ENCODE results near the gene CLDN24.

The CLDN24 gene

DNA sequence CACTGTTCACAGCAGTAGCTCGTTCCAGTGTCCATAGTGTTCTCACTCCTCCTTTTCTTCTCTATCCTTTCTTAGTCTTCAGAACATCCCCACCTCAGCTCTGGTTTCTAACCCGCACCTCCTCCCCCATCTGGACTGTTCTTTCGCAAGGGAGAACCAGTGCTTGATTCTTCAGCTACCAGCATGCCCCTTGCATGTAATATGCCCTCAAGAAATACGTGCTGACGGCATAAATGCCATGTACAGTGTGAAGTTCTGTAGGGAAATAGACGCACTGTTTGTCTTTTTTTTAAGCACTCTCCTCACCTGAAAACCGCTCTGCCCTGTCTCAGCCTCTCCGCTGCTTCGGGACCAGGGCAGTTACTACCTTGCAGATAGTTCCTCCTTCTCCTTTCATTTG, 7.4 kb downstream of the CLDN24 start:
- Histone ChIP-seq H3K9me3 (ENCODE audit: control insufficient read depth, insufficient read depth, low read length) (no peaks in the 10 kb centered on the region), H3K4me3 (ENCODE audit: low read depth, low read length) (no peak overlapping the region), H3K4me1 (ENCODE audit: control insufficient read depth, insufficient read depth, low read length) (no peaks in the 10 kb centered on the region), H3K9ac (ENCODE audit: low read depth, low read length) (no peak overlapping the region), H3K36me3 (ENCODE audit: control insufficient read depth, insufficient read depth, low read length) (peaks cover 18% of the 10 kb centered on the region), H3K27me3 (ENCODE audit: control insufficient read depth, insufficient read depth, low read length) (no peaks in the 10 kb centered on the region)

DNA sequence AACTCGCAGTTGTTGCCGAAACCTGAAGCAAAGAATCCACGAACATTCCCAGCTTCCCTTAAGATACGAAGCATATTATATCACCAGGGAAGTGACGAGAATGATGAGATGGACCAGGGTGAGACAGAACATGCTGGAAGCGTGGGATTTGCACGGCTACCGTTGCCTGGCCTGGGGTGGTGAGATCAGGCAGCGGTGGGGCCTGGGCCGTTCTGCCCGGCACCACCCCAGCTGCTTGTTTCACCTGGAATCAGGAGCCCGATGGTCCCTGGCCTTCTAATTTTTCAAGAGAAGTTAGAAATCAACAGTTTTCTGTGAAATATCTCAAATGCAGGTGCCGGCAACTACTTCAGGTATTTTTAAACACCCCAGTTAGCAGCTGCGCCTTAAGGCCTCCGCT, 7.9 kb downstream of the CLDN24 start:
- no peaks in the 10 kb centered on the region for H3K9me3 ChIP-seq (ENCODE audit: control insufficient read depth, insufficient read depth, low read length)
- H3K9ac ChIP-seq (ENCODE audit: low read depth, low read length) = no peak overlapping the region
- H3K27me3 ChIP-seq (ENCODE audit: control insufficient read depth, insufficient read depth, low read length) = no peaks in the 10 kb centered on the region
- H3K36me3 ChIP-seq (ENCODE audit: control insufficient read depth, insufficient read depth, low read length) = peaks cover 18% of the 10 kb centered on the region
- H3K4me3 ChIP-seq (ENCODE audit: low read depth, low read length) = no peak overlapping the region
- no peaks in the 10 kb centered on the region for H3K4me1 ChIP-seq (ENCODE audit: control insufficient read depth, insufficient read depth, low read length)

DNA sequence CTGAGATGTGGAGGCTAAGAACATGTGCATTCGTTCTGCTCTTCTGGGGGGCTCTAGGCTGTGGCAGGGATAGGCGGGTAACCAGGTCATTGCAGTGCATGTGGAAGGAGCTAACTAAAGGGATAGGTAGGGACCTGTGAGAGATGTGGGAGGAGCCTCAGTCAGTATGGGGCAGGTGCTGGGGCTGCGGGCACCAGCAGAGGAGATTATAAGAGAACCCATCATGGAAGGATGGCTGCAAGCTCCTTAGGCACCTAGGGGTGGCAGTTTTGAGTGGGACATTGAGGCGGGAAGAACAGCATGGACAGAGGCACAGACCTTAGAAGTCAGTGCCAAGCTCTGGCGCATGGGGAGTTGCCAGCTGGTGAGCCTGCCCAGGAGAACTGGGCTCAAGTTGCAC, 9.4 kb downstream of the CLDN24 start:
- Histone ChIP-seq H3K4me1 (ENCODE audit: control insufficient read depth, insufficient read depth, low read length) (no peaks in the 10 kb centered on the region), H3K9me3 (ENCODE audit: control insufficient read depth, insufficient read depth, low read length) (no peaks in the 10 kb centered on the region), H3K9ac (ENCODE audit: low read depth, low read length) (no peak overlapping the region), H3K36me3 (ENCODE audit: control insufficient read depth, insufficient read depth, low read length) (peaks cover 18% of the 10 kb centered on the region), H3K27me3 (ENCODE audit: control insufficient read depth, insufficient read depth, low read length) (no peaks in the 10 kb centered on the region), H3K4me3 (ENCODE audit: low read depth, low read length) (no peak overlapping the region)

DNA sequence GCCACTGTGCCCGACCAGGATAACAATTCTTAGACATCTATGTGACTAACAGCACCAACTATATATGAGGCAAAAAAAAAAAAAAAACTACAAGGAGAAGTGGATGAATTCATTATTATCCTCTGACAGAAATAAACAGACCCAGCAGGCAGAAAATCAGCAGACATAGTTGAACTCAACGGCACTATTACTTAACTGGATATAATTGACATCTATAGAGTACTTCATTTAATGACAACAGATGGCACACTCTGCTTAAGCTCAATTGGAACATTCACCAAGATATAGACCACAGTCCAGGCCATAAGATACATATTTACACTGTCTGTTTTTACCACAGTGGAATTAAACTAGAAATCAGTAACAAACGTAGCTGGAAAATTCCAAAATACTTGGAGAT, 15.4 kb downstream of the CLDN24 start:
- Histone ChIP-seq H3K4me3 (ENCODE audit: low read depth, low read length) (no peak overlapping the region), H3K9ac (ENCODE audit: low read depth, low read length) (no peak overlapping the region), H3K36me3 (ENCODE audit: control insufficient read depth, insufficient read depth, low read length) (no peaks in the 10 kb centered on the region)

GRCh38 chr4:183304538-183304937, 17.7 kb downstream of the CLDN24 start:
- H3K4me3 ChIP-seq (ENCODE audit: low read depth, low read length) = no peak overlapping the region
- H3K27me3 ChIP-seq (ENCODE audit: control insufficient read depth, insufficient read depth, low read length) = no peaks in the 10 kb centered on the region
- H3K9ac ChIP-seq (ENCODE audit: low read depth, low read length) = no peak overlapping the region
- H3K4me1 ChIP-seq (ENCODE audit: control insufficient read depth, insufficient read depth, low read length) = no peaks in the 10 kb centered on the region
- no peaks in the 10 kb centered on the region for H3K9me3 ChIP-seq (ENCODE audit: control insufficient read depth, insufficient read depth, low read length)
- H3K36me3 ChIP-seq (ENCODE audit: control insufficient read depth, insufficient read depth, low read length) = no peaks in the 10 kb centered on the region

More for the DNA sequence above, 15.4 kb downstream of the CLDN24 start:
- no peaks in the 10 kb centered on the region for H3K9me3 ChIP-seq (ENCODE audit: control insufficient read depth, insufficient read depth, low read length)
- H3K27me3 ChIP-seq (ENCODE audit: control insufficient read depth, insufficient read depth, low read length) = no peaks in the 10 kb centered on the region
- H3K4me1 ChIP-seq (ENCODE audit: control insufficient read depth, insufficient read depth, low read length) = no peaks in the 10 kb centered on the region

GRCh38 chr4:183304067-183304466, 18.2 kb downstream of the CLDN24 start:
- H3K27me3 ChIP-seq (ENCODE audit: control insufficient read depth, insufficient read depth, low read length) = no peaks in the 10 kb centered on the region
- no peak overlapping the region for H3K9ac ChIP-seq (ENCODE audit: low read depth, low read length)
- H3K4me1 ChIP-seq (ENCODE audit: control insufficient read depth, insufficient read depth, low read length) = no peaks in the 10 kb centered on the region
- no peaks in the 10 kb centered on the region for H3K9me3 ChIP-seq (ENCODE audit: control insufficient read depth, insufficient read depth, low read length)
- H3K36me3 ChIP-seq (ENCODE audit: control insufficient read depth, insufficient read depth, low read length) = no peaks in the 10 kb centered on the region
- no peak overlapping the region for H3K4me3 ChIP-seq (ENCODE audit: low read depth, low read length)

DNA sequence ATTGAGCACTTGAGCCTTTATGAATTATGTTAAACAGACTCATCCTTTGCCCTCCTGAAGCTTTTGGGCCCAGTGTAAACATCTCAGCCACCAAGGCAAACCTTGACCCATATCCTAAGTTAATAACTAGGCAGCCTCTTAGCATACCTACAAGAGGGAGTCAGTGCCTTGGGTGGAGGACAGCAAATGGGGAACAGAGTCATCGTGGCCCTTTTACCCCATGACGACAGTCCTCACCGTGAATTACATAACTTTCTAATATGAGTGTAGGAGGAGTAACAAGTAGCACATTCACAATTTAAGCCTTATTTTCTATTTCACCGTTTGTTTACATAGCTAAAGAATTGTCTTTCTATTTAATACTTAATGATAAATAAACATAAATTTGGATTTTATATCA, 18.9 kb downstream of the CLDN24 start:
- Histone ChIP-seq H3K4me3 (ENCODE audit: low read depth, low read length) (no peak overlapping the region), H3K27me3 (ENCODE audit: control insufficient read depth, insufficient read depth, low read length) (no peaks in the 10 kb centered on the region), H3K4me1 (ENCODE audit: control insufficient read depth, insufficient read depth, low read length) (no peaks in the 10 kb centered on the region), H3K36me3 (ENCODE audit: control insufficient read depth, insufficient read depth, low read length) (no peaks in the 10 kb centered on the region), H3K9ac (ENCODE audit: low read depth, low read length) (no peak overlapping the region), H3K9me3 (ENCODE audit: control insufficient read depth, insufficient read depth, low read length) (no peaks in the 10 kb centered on the region)

- H3K27me3 ChIP-seq (ENCODE audit: control insufficient read depth, insufficient read depth, low read length) = no peaks in the 10 kb centered on the region
- no peaks in the 10 kb centered on the region for H3K9me3 ChIP-seq (ENCODE audit: control insufficient read depth, insufficient read depth, low read length)
- no peak overlapping the region for H3K4me3 ChIP-seq (ENCODE audit: low read depth, low read length)
- no peaks in the 10 kb centered on the region for H3K4me1 ChIP-seq (ENCODE audit: control insufficient read depth, insufficient read depth, low read length)
- H3K36me3 ChIP-seq (ENCODE audit: control insufficient read depth, insufficient read depth, low read length) = no peaks in the 10 kb centered on the region
- no peak overlapping the region for H3K9ac ChIP-seq (ENCODE audit: low read depth, low read length)
Measured at GRCh38 chr4:183300655-183301054, 21.6 kb downstream of the CLDN24 start.

DNA sequence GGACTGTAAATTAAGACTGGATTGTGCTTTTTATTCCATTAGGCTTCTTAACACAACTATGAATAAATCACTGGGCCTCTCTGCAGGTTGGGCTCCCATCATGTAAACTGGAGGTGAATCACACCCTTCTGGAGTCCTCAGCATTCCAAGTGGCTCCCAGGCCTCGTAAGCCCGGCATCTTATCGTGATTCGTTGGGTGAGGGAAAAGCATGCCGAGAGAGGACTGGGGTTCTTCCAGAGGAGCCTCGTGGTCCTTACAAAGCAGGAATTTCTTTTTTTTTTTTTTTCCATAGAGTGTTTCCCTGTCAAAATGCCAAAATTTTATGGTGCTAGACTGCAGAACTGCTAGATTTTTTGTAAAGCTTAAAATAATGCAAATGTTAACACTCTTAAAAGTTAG, 22.2 kb downstream of the CLDN24 start:
- H3K36me3 ChIP-seq (ENCODE audit: control insufficient read depth, insufficient read depth, low read length) = no peaks in the 10 kb centered on the region

DNA sequence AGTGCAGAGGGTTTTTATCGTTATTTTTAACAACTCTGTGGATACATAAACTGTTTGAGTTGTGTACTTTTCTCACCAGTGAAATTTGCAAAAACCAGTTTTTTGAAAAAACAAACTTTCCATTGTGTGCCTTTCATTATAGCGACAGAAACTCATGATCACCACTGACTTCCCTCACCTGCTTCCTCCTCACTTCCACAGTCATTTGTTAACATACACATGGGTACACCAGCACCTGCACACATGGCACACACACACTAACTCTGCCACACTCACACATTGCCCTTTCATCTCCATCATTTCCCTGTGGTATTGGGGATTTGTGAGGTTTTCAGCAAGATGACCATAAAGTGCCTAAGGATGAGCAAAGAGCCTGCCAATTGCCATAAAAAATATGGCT, 22.8 kb downstream of the CLDN24 start:
- Histone ChIP-seq H3K4me1 (ENCODE audit: control insufficient read depth, insufficient read depth, low read length) (no peaks in the 10 kb centered on the region), H3K4me3 (ENCODE audit: low read depth, low read length) (no peak overlapping the region), H3K36me3 (ENCODE audit: control insufficient read depth, insufficient read depth, low read length) (no peaks in the 10 kb centered on the region), H3K9me3 (ENCODE audit: control insufficient read depth, insufficient read depth, low read length) (no peaks in the 10 kb centered on the region), H3K9ac (ENCODE audit: low read depth, low read length) (no peak overlapping the region), H3K27me3 (ENCODE audit: control insufficient read depth, insufficient read depth, low read length) (no peaks in the 10 kb centered on the region)

More for the DNA sequence above, 22.2 kb downstream of the CLDN24 start:
- Histone ChIP-seq H3K9ac (ENCODE audit: low read depth, low read length) (no peak overlapping the region), H3K4me3 (ENCODE audit: low read depth, low read length) (no peak overlapping the region), H3K4me1 (ENCODE audit: control insufficient read depth, insufficient read depth, low read length) (no peaks in the 10 kb centered on the region), H3K27me3 (ENCODE audit: control insufficient read depth, insufficient read depth, low read length) (no peaks in the 10 kb centered on the region), H3K9me3 (ENCODE audit: control insufficient read depth, insufficient read depth, low read length) (no peaks in the 10 kb centered on the region)

- H3K4me3 ChIP-seq (ENCODE audit: low read depth, low read length) = no peak overlapping the region
- H3K36me3 ChIP-seq (ENCODE audit: control insufficient read depth, insufficient read depth, low read length) = no peaks in the 10 kb centered on the region
- no peak overlapping the region for H3K9ac ChIP-seq (ENCODE audit: low read depth, low read length)
- no peaks in the 10 kb centered on the region for H3K9me3 ChIP-seq (ENCODE audit: control insufficient read depth, insufficient read depth, low read length)
- no peaks in the 10 kb centered on the region for H3K4me1 ChIP-seq (ENCODE audit: control insufficient read depth, insufficient read depth, low read length)
- no peaks in the 10 kb centered on the region for H3K27me3 ChIP-seq (ENCODE audit: control insufficient read depth, insufficient read depth, low read length)
Measured at GRCh38 chr4:183297675-183298074, 24.6 kb downstream of the CLDN24 start.

DNA sequence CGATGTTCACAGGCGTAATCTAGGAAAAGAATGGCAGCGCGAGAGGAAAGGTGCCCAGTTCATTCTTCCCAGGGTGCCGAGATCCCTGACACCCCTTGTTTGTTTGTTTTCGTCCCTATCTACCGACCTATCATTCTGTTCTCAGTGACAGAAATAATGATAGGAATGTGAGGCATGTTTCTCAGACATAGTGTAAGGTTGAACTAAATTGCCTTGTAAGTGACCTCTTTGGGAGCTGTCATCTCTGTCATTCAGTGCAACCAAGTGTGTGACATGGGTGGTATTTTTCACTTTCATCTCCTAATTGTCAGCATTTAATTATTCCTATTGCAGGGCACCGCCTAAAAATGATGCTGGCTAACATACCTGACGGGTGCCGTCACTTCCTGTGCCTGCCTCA, 26.5 kb downstream of the CLDN24 start:
- Histone ChIP-seq H3K9me3 (ENCODE audit: control insufficient read depth, insufficient read depth, low read length) (no peaks in the 10 kb centered on the region), H3K4me1 (ENCODE audit: control insufficient read depth, insufficient read depth, low read length) (no peaks in the 10 kb centered on the region), H3K27me3 (ENCODE audit: control insufficient read depth, insufficient read depth, low read length) (no peaks in the 10 kb centered on the region), H3K4me3 (ENCODE audit: low read depth, low read length) (no peak overlapping the region), H3K9ac (ENCODE audit: low read depth, low read length) (no peak overlapping the region), H3K36me3 (ENCODE audit: control insufficient read depth, insufficient read depth, low read length) (no peaks in the 10 kb centered on the region)

DNA sequence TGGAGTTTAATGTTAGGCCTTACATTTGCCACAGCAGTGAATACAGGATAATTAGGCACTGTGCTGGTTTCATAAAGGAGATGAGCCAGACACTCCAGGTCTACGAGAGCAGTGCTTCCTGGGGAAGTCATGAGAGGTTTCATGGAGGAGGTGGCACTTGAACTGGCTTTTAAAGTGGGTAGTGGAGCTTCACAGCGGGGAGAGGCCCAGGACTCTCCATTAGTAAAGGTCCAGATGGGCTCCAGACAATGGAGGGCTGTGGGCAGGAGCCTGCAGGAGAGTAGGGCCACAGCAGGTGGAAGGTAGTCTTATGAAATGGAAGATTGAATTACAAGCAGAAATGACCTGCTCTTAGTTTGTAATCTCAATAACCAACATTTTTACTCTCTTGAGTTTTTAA, 31.2 kb downstream of the CLDN24 start:
- Histone ChIP-seq H3K9ac (ENCODE audit: low read depth, low read length) (no peak overlapping the region), H3K27me3 (ENCODE audit: control insufficient read depth, insufficient read depth, low read length) (no peaks in the 10 kb centered on the region), H3K9me3 (ENCODE audit: control insufficient read depth, insufficient read depth, low read length) (no peaks in the 10 kb centered on the region), H3K36me3 (ENCODE audit: control insufficient read depth, insufficient read depth, low read length) (peaks cover 24% of the 10 kb centered on the region), H3K4me1 (ENCODE audit: control insufficient read depth, insufficient read depth, low read length) (no peaks in the 10 kb centered on the region), H3K4me3 (ENCODE audit: low read depth, low read length) (no peak overlapping the region)

Measured in iPS-15b (cell line).